GM21528 (cell line): ENCODE measurements around the gene MKRN2.
"Not testable (repeated sequence)": the region's sequence is repeated elsewhere in the genome, so short reads cannot be mapped to it uniquely, and the experiment has no call there.

ENCODE experiments used
- ATAC-seq: cut with Tn5 transposase; IDR thresholded peaks from one replicate; pipeline ENCODE4 v1.9.1; 2021; ENCODE audit warnings: mild to moderate bottlenecking, moderate library complexity; ENCODE audit not compliant: unreplicated experiment, low FRiP score

MKRN2 gene

GRCh38 chr3:12624056-12624455 is 67.2 kb downstream of the MKRN2 start:
- ATAC-seq = no peak

- ATAC-seq = not testable (repeated sequence)
Measured at GRCh38 chr3:12624964-12625363, 68.1 kb downstream of the MKRN2 start.

GRCh38 chr3:12627370-12627769 is 70.5 kb downstream of the MKRN2 start:
- no peak for ATAC-seq

- ATAC-seq = no peak
Measured at GRCh38 chr3:12628813-12629212, 71.9 kb downstream of the MKRN2 start.

- no peak for ATAC-seq
Measured at GRCh38 chr3:12629560-12629959, 72.7 kb downstream of the MKRN2 start.

- no peak for ATAC-seq
Measured at GRCh38 chr3:12630292-12630691, 73.4 kb downstream of the MKRN2 start.

DNA sequence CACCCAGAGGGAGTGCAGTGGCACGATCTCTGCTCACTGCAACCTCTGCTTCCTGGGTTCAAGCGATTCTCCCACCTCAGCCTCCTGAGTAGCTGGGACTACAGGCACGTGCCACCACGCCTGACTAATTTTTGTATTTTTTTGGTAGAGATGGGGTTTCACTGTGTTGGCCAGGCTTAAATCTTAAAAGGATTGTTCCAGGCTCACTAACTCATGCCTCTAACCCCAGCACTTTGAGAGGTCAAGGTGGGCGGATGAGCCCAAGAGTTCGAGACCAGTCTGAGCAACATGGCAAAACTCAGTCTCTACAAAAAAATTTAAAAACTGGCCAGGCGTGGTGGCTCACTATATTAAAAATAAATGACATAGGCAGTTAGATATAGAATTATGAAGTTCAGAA is 74.0 kb downstream of the MKRN2 start:
- not testable (repeated sequence) for ATAC-seq

DNA sequence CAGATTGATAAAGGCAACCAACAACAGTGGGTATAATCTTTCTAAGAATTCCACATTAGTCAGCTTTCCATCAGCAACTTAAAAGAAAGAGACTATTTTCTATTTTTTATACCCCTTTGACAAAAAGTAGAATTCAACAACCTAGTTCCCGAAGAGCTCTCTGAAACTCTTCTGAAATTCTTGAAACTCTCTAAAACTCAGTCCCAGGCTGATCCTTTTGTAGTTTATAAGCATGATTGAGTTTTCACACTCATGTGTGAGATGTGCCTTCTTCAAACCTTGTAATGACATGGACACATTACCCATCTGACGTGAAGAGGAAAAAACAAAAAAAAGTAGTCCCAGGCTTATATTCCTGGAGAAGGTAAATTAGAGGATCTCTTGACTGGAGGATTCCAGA is 75.6 kb downstream of the MKRN2 start:
- ATAC-seq = no peak

DNA sequence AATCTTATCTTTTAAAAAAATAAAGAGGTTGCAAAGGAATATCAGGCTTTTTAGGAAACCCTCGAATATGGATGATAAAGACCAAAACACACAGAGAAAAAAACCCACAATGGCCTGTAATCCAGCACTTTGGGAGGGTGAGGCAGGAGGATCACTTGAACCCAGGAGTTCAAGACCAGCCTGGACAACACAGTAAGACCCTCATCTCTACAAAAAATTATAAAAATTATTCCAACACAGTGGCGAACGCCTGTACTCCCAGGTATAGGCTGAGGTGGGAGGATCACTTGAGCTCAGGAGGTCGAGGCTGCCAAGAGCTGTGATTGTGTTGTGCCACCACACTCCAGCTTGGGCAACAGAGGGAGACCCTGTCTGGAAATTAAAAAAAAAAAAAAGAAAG is 76.2 kb downstream of the MKRN2 start:
- no peak for ATAC-seq
